ENCODE data around the gene LMBR1.

LMBR1 gene

DNA sequence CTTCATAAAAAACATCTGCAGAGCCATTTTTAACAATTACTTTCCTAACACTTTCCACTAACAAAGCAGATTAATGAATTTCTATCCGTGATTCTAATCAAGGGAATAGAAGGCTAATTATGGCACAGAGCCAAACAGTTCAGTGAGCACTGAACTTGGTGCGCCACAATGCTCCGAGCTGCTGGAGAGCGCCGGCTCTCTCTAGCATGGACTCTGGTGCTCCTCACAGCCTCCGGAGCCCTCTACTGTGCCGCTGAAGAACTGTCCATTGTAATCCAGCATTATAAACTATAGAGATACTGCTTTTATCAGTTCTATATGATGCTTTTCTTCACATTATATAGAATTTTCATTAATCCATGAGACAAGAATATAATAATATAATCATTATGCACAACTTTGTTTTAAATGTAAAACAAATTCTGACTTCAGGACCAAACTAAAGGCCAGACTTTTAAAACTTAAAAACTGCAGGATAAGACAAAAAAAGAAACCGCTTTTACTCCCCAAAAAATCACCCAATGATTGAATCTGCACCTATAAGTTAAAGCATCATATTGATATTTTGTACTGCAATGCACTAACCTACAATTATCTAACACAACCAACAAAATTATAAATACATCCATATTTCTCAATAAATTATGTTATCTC is 128.8 kb downstream of the LMBR1 start:
- DNase-seq (ENCODE audit: low read depth in 2 of 2, low spot score in 1 of 2), result no peak

- DNase-seq (ENCODE audit: low read depth in 2 of 2, low spot score in 1 of 2), result no peak
Observed at GRCh38 chr7:156759579-156760202, 133.3 kb downstream of the LMBR1 start.

GRCh38 chr7:156759143-156759542 is 133.8 kb downstream of the LMBR1 start:
- no peak for DNase-seq (ENCODE audit: low read depth in 2 of 2, low spot score in 1 of 2)

DNA sequence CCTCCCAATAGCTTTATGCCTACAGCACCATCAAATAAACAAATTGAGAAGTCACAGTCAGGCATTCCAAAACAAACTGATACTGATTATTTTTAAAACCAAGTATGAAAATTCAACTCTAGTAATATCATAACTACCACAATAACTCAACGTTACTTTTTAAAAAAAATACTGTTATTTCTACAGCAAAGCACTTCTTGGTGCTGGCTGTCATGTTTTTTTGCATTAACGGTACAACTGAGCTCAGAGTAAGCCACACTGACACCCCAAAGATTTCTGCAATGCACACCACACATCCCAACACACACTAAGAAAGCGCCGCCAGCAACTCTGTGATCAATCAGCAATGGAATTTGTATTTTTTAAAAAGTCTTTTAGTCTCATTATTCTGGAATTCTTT is 138.8 kb downstream of the LMBR1 start:
- DNase-seq (ENCODE audit: low read depth in 2 of 2, low spot score in 1 of 2), result no peak

DNA sequence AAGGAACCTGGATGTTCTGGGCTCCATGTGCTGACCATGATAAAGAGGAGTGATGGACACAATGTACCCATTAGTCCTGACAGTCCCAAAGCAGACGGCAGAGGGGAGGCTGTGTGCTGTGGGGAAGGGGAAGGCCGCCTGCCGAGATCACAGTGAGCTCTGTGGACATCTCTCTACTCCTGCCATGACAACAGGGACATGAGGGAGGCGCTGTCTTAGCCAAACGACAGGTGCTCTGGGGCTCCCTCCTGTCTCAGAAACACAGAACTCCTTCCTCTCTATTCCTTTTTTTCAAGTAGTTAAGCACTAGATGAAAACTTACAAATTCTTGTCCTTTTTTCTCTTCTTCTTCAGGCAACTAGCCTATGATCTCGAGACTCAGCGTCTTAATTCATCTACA is 139.4 kb downstream of the LMBR1 start:
- no peak for DNase-seq (ENCODE audit: low read depth in 2 of 2, low spot score in 1 of 2)

- no peak for DNase-seq (ENCODE audit: low read depth in 2 of 2, low spot score in 1 of 2)
Observed at GRCh38 chr7:156753229-156753560, 139.8 kb downstream of the LMBR1 start.

GRCh38 chr7:156752367-156753228 is 140.4 kb downstream of the LMBR1 start:
- no peak for DNase-seq (ENCODE audit: low read depth in 2 of 2, low spot score in 1 of 2)

GRCh38 chr7:156751319-156751718 is 141.7 kb downstream of the LMBR1 start:
- DNase-seq (ENCODE audit: low read depth in 2 of 2, low spot score in 1 of 2), result no peak

DNA sequence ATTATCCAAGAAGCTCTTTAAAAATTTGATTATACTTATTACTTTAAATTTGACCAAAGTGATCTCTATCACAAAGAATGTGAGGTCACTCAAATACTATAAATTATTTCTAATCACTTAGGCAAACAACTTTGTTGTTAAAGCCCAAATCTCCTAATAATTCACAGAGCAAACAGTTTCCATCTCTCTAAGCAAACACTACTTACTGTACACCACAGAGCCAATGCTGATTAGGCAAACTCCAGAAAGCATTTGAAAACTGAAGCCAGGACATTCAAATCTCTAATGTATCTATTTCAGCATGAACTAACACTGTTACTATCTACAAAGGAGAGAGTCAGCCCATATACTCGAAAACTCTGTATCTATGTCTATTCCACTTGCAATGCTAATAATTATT is 145.3 kb downstream of the LMBR1 start:
- no peak for DNase-seq (ENCODE audit: low read depth in 2 of 2, low spot score in 1 of 2)

DNA sequence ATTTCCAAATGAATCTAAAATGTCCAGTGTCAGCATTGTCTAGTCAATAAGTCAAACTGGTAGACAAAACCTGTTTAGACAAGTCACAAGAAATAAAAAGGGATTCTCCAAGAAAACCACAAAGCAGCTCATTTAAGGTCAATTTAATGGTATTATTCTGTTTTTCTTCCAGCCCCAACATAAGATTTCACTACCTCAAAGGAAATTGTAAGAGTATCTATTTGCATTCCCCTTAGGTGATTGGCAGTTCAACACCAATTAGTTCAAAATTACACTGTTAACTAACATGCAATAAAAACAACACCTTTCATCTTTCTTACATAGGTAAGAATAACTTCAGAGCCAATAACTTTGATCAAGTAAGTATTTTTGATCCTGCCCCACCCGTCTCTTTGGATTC is 146.1 kb downstream of the LMBR1 start:
- no peak for DNase-seq (ENCODE audit: low read depth in 2 of 2, low spot score in 1 of 2)

DNA sequence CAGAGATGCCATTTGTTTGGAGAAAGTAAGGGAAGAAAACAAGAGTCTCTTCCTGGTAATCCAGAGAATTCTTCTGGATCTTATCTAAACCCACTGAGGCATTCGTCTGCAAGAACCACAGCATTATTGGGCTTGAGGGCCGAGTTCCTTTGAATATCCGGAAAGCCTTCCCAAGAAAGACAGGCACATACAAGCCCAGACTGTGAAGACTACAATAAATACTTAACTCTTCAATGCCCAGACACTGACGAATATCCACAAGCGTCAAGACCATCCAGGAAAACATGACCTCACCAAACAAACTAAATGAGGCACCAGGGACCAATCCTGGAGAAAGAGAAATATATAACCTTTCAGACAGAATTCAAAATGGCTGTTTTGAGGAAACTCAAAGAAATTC is 153.4 kb downstream of the LMBR1 start:
- DNase-seq (ENCODE audit: low read depth in 2 of 2, low spot score in 1 of 2), result no peak

DNA sequence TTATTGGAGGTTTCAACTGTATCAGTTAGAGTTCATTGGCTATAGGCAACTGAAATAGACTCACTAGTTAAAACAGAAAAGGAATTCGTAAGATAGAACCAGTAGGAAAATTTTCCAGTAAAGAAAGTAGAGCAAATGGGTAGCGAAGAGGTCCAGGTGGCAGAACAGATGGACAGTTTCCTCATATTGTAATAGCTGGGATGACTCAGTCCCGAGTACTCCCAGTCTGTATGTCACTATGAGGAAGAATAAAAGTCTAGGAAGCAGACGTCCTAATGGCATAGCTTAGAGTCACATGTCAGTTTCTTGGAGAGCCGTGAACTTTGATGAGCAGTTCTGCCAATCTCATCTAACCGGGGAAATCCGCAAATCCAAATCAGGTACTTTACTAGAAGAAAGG is 157.1 kb downstream of the LMBR1 start:
- no peak for DNase-seq (ENCODE audit: low read depth in 2 of 2, low spot score in 1 of 2)

GRCh38 chr7:156733638-156734037 is 159.3 kb downstream of the LMBR1 start:
- no peak for DNase-seq (ENCODE audit: low read depth in 2 of 2, low spot score in 1 of 2)

DNA sequence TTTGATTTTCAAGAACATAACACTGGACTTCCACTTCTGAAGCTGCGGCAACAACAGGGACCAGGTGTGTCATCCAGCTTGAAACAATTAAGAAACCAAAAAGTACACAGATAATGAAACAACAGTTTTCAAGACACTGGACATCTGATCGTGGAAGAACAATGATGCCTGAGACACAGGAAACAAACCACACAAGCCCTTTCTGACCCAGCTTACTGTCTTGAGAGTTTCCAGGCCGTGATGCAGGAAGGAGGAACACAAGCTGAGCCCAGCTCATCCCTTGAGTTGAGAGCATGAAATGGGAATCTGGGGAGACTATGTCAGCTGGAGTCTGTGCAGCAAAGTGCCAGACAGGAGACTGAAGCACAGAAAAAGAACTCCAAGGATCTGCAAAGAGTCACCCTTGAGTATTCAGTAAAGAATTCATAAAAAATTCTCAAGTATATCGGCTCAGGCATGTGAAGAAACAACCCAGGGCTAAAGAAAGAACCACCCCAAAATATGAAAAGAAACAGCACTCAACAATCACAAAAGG is 160.8 kb downstream of the LMBR1 start:
- DNase-seq (ENCODE audit: low read depth in 2 of 2, low spot score in 1 of 2), result no peak

GRCh38 chr7:156731651-156732050 is 161.3 kb downstream of the LMBR1 start:
- no peak for DNase-seq (ENCODE audit: low read depth in 2 of 2, low spot score in 1 of 2)

GRCh38 chr7:156725936-156726335 is 167.0 kb downstream of the LMBR1 start:
- no peak for DNase-seq (ENCODE audit: low read depth in 2 of 2, low spot score in 1 of 2)

DNA sequence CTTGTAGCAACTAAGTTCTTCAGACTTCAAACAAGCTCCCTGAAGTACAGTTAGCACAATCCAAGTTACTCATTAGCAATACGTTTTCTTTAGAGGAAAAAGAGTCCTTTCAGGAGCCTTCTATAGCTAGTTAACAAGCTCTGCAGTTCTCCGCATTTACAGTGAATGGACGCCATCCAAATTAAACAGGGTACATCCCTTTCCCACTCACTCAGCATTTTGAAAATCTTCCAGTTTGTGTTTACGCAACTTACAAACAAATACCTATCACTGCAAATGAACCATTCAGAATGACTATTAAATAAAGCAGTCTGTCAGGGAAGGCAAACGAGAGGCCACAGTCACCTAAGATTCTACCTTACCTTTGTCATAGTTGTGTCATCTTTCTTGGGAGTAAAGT is 167.9 kb downstream of the LMBR1 start:
- DNase-seq (ENCODE audit: low read depth in 2 of 2, low spot score in 1 of 2), result no peak

- no peak for DNase-seq (ENCODE audit: low read depth in 2 of 2, low spot score in 1 of 2)
Observed at GRCh38 chr7:156722043-156722826, 170.7 kb downstream of the LMBR1 start.

- no peak for DNase-seq (ENCODE audit: low read depth in 2 of 2, low spot score in 1 of 2)
Observed at GRCh38 chr7:156703773-156704482, 189.1 kb downstream of the LMBR1 start.

DNA sequence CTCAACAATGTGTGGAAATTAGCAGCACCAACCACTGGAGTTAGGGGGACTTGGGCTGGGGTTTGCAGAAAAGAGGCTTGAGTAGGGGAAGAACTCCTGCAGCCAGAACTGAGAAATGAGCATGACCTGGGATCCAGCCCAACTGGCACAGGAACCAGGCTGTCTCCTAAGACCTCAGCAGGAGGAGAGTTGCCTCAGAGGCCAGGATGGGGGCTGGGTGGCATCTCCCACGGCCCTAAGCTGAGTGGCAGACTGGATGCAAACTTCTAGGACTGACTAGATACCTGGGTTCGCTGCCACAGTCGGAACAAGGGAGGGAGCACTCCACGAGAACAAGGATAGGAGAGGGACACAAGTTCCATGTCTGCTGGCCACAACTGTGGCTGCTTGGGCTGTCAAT is 189.8 kb downstream of the LMBR1 start:
- no peak for DNase-seq (ENCODE audit: low read depth in 2 of 2, low spot score in 1 of 2)

- no peak for DNase-seq (ENCODE audit: low read depth in 2 of 2, low spot score in 1 of 2)
Observed at GRCh38 chr7:156702399-156702798, 190.6 kb downstream of the LMBR1 start.
